ENCODE data around the gene CEBPB. TPM values are rescaled to one million over a fixed set of nuclear protein-coding genes. Genes with fewer than 3 reads are reported as not detected.

CEBPB gene
- total and polyA plus RNA-seq, 9 donors, result 15.7 to 296 (median 100) TPM

DNA sequence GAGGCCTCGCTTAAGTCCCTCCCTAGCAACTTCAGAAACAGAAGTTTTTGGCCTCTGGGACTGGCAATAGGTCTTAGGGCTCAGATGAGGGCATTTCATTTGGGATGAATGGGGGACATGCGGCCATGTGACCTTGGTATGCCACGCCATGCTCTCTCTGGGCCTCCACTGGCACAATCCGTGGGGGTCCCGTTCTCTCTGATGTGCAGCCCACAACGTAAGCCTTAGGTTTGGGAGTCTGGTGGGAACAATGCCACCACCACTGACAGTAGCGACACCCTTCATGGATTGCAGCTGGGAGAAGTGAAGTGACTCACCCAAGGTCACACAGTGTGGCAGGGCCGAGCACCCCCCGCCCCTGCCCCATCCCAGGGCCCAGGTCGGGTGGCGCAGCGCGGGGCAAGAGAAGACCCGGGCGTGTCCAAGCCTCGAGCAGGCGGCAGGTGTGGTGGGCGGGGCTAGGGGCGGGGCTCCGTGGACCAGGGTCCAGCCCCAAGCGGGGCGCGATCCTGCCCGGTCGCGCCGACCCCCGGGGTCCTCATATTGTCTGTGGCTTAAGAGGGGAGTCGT lies 864 bp upstream of the CEBPB start:
- DNase-seq, result peak; percentile 63 to 81 (median 80)
- no peaks in the 10 kb centered on the region for H3K27me3 ChIP-seq
- intact Hi-C loops (cut with DNase I), result loop anchor here (2.0 to 10.0 kb wide), 10 partner anchors 95 to 1205 kb away; no protein-coding TSS in a partner anchor
- H3K36me3 ChIP-seq, result no peaks in the 10 kb centered on the region
- H3K27ac ChIP-seq, result peak overlapping the region; percentile 91 to 98
- no peaks in the 10 kb centered on the region for H3K9me3 ChIP-seq
- peak overlapping the region; percentile 74 for H3K4me3 ChIP-seq
- 35 to 38% (median 35%) methylated on average over 17 to 29 of the region's 29 CpGs for WGBS, 3 donors
- TF ChIP-seq, protein P1, sequence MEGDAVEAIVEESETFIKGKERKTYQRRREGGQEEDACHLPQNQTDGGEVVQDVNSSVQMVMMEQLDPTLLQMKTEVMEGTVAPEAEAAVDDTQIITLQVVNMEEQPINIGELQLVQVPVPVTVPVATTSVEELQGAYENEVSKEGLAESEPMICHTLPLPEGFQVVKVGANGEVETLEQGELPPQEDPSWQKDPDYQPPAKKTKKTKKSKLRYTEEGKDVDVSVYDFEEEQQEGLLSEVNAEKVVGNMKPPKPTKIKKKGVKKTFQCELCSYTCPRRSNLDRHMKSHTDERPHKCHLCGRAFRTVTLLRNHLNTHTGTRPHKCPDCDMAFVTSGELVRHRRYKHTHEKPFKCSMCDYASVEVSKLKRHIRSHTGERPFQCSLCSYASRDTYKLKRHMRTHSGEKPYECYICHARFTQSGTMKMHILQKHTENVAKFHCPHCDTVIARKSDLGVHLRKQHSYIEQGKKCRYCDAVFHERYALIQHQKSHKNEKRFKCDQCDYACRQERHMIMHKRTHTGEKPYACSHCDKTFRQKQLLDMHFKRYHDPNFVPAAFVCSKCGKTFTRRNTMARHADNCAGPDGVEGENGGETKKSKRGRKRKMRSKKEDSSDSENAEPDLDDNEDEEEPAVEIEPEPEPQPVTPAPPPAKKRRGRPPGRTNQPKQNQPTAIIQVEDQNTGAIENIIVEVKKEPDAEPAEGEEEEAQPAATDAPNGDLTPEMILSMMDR (IDR thresholded peaks at IDR 0.05), result no peak
- TF ChIP-seq EP300 (IDR thresholded peaks at IDR 0.05), result no peak
- peak; percentile 4 for TF ChIP-seq POLR2A (IDR thresholded peaks at IDR 0.05)
- H3K4me1 ChIP-seq (ENCODE audit: insufficient read depth), result peaks cover 11% of the 10 kb centered on the region

DNA sequence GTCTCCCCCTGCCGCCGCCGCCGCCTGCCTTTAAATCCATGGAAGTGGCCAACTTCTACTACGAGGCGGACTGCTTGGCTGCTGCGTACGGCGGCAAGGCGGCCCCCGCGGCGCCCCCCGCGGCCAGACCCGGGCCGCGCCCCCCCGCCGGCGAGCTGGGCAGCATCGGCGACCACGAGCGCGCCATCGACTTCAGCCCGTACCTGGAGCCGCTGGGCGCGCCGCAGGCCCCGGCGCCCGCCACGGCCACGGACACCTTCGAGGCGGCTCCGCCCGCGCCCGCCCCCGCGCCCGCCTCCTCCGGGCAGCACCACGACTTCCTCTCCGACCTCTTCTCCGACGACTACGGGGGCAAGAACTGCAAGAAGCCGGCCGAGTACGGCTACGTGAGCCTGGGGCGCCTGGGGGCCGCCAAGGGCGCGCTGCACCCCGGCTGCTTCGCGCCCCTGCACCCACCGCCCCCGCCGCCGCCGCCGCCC lies 474 bp downstream of the CEBPB start:
- intact Hi-C loops (cut with DNase I), result loop anchor here (2.0 to 10.0 kb wide), 7 partner anchors 94 to 270 kb away; no protein-coding TSS in a partner anchor
- TF ChIP-seq, protein P1 (IDR thresholded peaks at IDR 0.05), result peak in 1 of 3 donors; percentile 51
- no peak for TF ChIP-seq EP300 (IDR thresholded peaks at IDR 0.05)
- Histone ChIP-seq H3K36me3 (no peaks in the 10 kb centered on the region), H3K9me3 (no peaks in the 10 kb centered on the region), H3K4me1 (ENCODE audit: insufficient read depth) (peaks cover 11% of the 10 kb centered on the region), H3K27ac (peak overlapping the region; percentile 91 to 98), H3K4me3 (peak overlapping the region; percentile 74), H3K27me3 (no peaks in the 10 kb centered on the region)
- peak in 1 of 5 donors; percentile 79 for DNase-seq
- WGBS, 3 donors, result 0 to 1% (median 1%) methylated on average over 3 to 69 of the region's 69 CpGs

DNA sequence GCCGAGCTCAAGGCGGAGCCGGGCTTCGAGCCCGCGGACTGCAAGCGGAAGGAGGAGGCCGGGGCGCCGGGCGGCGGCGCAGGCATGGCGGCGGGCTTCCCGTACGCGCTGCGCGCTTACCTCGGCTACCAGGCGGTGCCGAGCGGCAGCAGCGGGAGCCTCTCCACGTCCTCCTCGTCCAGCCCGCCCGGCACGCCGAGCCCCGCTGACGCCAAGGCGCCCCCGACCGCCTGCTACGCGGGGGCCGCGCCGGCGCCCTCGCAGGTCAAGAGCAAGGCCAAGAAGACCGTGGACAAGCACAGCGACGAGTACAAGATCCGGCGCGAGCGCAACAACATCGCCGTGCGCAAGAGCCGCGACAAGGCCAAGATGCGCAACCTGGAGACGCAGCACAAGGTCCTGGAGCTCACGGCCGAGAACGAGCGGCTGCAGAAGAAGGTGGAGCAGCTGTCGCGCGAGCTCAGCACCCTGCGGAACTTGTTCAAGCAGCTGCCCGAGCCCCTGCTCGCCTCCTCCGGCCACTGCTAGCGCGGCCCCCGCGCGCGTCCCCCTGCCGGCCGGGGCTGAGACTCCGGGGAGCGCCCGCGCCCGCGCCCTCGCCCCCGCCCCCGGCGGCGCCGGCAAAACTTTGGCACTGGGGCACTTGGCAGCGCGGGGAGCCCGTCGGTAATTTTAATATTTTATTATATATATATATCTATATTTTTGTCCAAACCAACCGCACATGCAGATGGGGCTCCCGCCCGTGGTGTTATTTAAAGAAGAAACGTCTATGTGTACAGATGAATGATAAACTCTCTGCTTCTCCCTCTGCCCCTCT lies 1.1 kb downstream of the CEBPB start:
- Histone ChIP-seq H3K36me3 (no peaks in the 10 kb centered on the region), H3K4me3 (peak overlapping the region; percentile 74), H3K9me3 (no peaks in the 10 kb centered on the region), H3K27me3 (no peaks in the 10 kb centered on the region), H3K4me1 (ENCODE audit: insufficient read depth) (peaks cover 11% of the 10 kb centered on the region), H3K27ac (peak overlapping the region; percentile 91 to 98)
- 0 to 1% (median 0%) methylated on average over 70 to 96 of the region's 96 CpGs for WGBS, 3 donors
- intact Hi-C loops (cut with DNase I), result loop anchor here (2.0 to 10.0 kb wide), 8 partner anchors 33 to 269 kb away; no protein-coding TSS in a partner anchor
- TF ChIP-seq POLR2A (IDR thresholded peaks at IDR 0.05) (no peak), EP300 (IDR thresholded peaks at IDR 0.05) (no peak)
- TF ChIP-seq, protein P1 (IDR thresholded peaks at IDR 0.05), result peak in 2 of 3 donors; percentile 56 to 57
- peak; percentile 53 to 79 (median 71) for DNase-seq

DNA sequence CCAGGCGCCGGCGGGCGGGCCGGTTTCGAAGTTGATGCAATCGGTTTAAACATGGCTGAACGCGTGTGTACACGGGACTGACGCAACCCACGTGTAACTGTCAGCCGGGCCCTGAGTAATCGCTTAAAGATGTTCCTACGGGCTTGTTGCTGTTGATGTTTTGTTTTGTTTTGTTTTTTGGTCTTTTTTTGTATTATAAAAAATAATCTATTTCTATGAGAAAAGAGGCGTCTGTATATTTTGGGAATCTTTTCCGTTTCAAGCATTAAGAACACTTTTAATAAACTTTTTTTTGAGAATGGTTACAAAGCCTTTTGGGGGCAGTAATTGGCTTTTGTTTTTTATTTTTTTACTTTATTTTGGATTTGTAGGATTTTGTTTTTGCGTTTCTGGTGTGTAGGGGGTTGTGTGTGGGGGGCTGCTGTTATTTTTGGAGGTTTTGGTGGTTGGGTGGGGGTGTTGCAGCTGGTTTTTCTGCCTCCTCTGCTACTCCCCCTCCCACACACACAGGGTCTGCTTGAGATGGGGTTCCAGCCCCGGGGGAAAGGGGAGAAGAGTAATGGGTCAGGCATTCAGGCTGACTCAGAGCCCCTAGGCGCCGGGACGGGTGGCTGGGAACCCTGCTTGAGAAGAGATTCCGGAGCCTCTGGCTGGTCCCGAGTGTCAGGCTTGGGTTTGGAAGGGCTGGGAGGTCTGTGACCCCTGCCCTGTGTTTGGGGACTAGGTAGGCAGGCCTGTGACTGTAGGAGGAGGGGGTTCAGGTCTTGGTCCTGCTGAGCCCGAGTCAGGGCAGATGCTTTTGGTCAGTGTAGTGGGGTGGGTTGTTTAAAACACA lies 2.0 kb downstream of the CEBPB start:
- DNase-seq, result peak; percentile 85 to 90 (median 86)
- no peaks in the 10 kb centered on the region for H3K36me3 ChIP-seq
- H3K27ac ChIP-seq, result peak overlapping the region; percentile 91 to 98
- peak overlapping the region; percentile 74 for H3K4me3 ChIP-seq
- peaks cover 11% of the 10 kb centered on the region for H3K4me1 ChIP-seq (ENCODE audit: insufficient read depth)
- no peaks in the 10 kb centered on the region for H3K9me3 ChIP-seq
- peak; percentile 57 for TF ChIP-seq EP300 (IDR thresholded peaks at IDR 0.05)
- TF ChIP-seq, protein P1 (IDR thresholded peaks at IDR 0.05), result no peak
- peak; percentile 32 for TF ChIP-seq POLR2A (IDR thresholded peaks at IDR 0.05)
- 1 to 3% (median 3%) methylated on average over 25 of the region's 25 CpGs for WGBS, 3 donors
- H3K27me3 ChIP-seq, result no peaks in the 10 kb centered on the region
- intact Hi-C loops (cut with DNase I), result loop anchor here (2.0 to 10.0 kb wide), 5 partner anchors 32 to 192 kb away; no protein-coding TSS in a partner anchor
